Suprapubic skin (tissue), 4 donors: ENCODE measurements around the gene TMEM17. TPM values are rescaled to one million over a fixed set of nuclear protein-coding genes. Genes with fewer than 3 reads are reported as not detected.

Experiments used
- DNase-seq, 2 donors: peaks; one replicate each; pipeline ENCODE4 v3.0.0-alpha.2; 2019; ENCODE audit warnings: low spot score in 2 of 2
- H3K27ac ChIP-seq: fragments of 200-600 bp; sonication (generic); one replicate; pipeline ENCODE4 v1.5.1; 2019
- H3K27me3 ChIP-seq: fragments of 200-600 bp; sonication (generic); one replicate; pipeline ENCODE4 v1.5.1; 2019
- H3K36me3 ChIP-seq: fragments of 200-600 bp; sonication (generic); one replicate; pipeline ENCODE4 v1.5.1; 2019
- H3K4me1 ChIP-seq: fragments of 200-600 bp; sonication (generic); one replicate; pipeline ENCODE4 v1.5.1; 2019
- H3K4me3 ChIP-seq: fragments of 200-600 bp; sonication (generic); one replicate; pipeline ENCODE4 v1.5.1; 2019; ENCODE audit warnings: mild to moderate bottlenecking
- H3K9me3 ChIP-seq: fragments of 200-600 bp; sonication (generic); one replicate; pipeline ENCODE4 v1.5.1; 2019
- EP300 ChIP-seq: sonication (generic); formaldehyde crosslinking; IDR thresholded peaks from one replicate; pipeline ENCODE4 v1.6.1; 2017; ENCODE audit warnings: antibody characterized with exemption
- POLR2A ChIP-seq, 2 donors: fragments of 450-650 bp; IDR thresholded peaks; one replicate each; pipeline ENCODE4 v1.6.1; 2017; ENCODE audit warnings: antibody characterized with exemption in 2 of 2, mild to moderate bottlenecking in 2 of 2, moderate library complexity in 2 of 2
- POLR2AphosphoS5 ChIP-seq, 3 donors: sonication (generic); formaldehyde crosslinking; IDR thresholded peaks; one replicate each; pipeline ENCODE4 v1.6.1; 2017; ENCODE audit warnings: antibody characterized with exemption in 3 of 3
- WGBS: methylation state at CpG from one replicate; pipeline ENCODE4 v1.1.5; 2018; 5-methylcytosine and 5-hydroxymethylcytosine counted together
- total RNA-seq, 4 donors: library from RNA; depleted of rRNA; stranded (reverse); fragments of >200 nt; gene quantifications; one replicate each; pipeline ENCODE4 v1.1.0, GENCODE V29; 2016
- TF ChIP-seq, protein P1 (sequence below), 2 donors: fragments of 200-600 bp in 1 of 2; fragments of 450-650 bp in 1 of 2; sonication (generic) in 1 of 2; IDR thresholded peaks; one replicate each; pipeline ENCODE4 v1.5.1; 2016 to 2019; ENCODE audit warnings: antibody characterized with exemption in 2 of 2, mild to moderate bottlenecking in 1 of 2, moderate library complexity in 1 of 2

TMEM17 gene
- total RNA-seq, 4 donors from 2014 or later, result 1.1 to 6.1 (median 2.0) TPM

DNA sequence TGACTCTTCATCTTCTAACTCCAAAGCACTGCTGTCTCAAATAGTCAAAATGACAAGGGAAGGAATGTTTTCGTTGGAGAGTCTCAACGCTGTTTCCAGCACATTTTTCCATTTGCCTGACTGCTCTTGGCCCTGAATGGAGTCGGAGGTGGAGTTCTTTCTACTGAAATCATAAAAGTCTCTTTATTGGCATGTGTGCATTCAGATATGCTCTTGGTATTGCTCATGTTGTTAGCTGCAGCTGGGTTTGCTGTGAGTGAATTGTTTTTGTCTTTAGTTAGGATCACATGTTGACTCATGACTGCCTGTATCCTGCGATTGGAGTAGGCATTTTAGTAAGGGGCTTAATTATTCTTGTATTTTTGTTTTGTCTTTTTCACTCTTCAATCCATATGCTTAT, 16.8 kb downstream of the TMEM17 start:
- 22% methylated on average over 4 of the region's 4 CpGs for WGBS
- no peak overlapping the region for H3K4me3 ChIP-seq
- DNase-seq, result no peak
- TF ChIP-seq EP300 (no peak), POLR2A (IDR thresholded peaks at IDR 0.05) (no peak), POLR2AphosphoS5 (IDR thresholded peaks at IDR 0.05) (no peak)
- TF ChIP-seq, protein P1, sequence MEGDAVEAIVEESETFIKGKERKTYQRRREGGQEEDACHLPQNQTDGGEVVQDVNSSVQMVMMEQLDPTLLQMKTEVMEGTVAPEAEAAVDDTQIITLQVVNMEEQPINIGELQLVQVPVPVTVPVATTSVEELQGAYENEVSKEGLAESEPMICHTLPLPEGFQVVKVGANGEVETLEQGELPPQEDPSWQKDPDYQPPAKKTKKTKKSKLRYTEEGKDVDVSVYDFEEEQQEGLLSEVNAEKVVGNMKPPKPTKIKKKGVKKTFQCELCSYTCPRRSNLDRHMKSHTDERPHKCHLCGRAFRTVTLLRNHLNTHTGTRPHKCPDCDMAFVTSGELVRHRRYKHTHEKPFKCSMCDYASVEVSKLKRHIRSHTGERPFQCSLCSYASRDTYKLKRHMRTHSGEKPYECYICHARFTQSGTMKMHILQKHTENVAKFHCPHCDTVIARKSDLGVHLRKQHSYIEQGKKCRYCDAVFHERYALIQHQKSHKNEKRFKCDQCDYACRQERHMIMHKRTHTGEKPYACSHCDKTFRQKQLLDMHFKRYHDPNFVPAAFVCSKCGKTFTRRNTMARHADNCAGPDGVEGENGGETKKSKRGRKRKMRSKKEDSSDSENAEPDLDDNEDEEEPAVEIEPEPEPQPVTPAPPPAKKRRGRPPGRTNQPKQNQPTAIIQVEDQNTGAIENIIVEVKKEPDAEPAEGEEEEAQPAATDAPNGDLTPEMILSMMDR (IDR thresholded peaks at IDR 0.05), result no peak
- no peaks in the 10 kb centered on the region for H3K9me3 ChIP-seq
- peak overlapping the region; percentile 50 for H3K27ac ChIP-seq
- H3K4me1 ChIP-seq, result peaks cover 35% of the 10 kb centered on the region
- no peaks in the 10 kb centered on the region for H3K27me3 ChIP-seq
- H3K36me3 ChIP-seq, result no peaks in the 10 kb centered on the region

DNA sequence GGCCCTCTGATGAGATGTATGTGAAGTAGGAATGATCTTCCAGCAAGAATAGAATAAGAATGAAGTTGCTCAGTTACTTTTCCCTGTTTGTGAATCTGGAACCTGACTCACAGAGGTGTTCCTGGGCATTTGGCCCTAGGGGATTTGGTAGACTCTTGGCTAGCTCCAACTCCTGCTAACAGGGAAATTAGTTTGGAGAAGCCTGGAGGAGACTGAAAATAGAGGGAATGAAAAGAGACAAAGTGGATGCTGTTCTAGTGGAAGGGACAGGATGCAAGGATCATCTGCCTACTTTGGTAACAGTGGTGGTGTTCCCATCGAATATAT, 19.6 kb downstream of the TMEM17 start:
- Histone ChIP-seq H3K36me3 (no peaks in the 10 kb centered on the region), H3K9me3 (no peaks in the 10 kb centered on the region), H3K4me3 (no peak overlapping the region), H3K4me1 (peaks cover 35% of the 10 kb centered on the region), H3K27ac (peak overlapping the region; percentile 28), H3K27me3 (no peaks in the 10 kb centered on the region)
- TF ChIP-seq EP300 (no peak), POLR2A (IDR thresholded peaks at IDR 0.05) (no peak), POLR2AphosphoS5 (IDR thresholded peaks at IDR 0.05) (no peak)
- TF ChIP-seq, protein P1 (IDR thresholded peaks at IDR 0.05), result no peak
- WGBS, result 44% methylated on average over 1 of the region's 1 CpG
- DNase-seq, result no peak

DNA sequence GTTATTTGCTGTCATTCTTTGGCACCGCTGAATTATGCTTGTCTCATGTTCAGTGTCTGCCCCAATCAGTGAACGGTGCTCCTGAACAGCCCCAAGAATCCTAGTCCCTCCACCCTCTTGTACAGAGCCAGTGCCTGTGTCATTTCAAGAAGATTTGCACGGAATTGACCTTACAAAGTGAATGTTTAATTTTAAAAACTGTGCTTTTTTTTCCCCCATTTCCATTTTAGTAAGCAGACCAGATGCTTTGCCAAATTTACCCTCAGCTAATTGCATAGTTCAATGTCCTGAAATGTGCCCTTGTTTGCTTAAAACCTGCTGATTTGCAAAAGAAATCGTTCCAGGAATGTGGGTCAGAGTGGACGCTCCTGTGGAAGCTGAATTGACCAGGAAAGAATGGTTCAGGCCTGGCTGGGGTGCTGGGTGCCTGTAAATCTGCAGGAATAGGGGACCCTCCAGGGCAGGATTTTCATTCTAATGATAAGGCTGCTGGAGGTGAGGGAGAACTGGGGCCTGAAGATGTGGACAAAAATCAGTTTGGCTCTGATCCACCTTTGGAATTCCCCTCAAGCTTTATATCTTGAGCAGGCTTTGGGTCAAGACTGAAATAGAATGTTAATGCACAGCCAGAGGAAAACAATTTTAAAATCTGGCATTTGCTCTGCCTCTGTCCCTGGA, 20.1 kb downstream of the TMEM17 start:
- Histone ChIP-seq H3K9me3 (no peaks in the 10 kb centered on the region), H3K27ac (peak overlapping the region; percentile 28), H3K27me3 (no peaks in the 10 kb centered on the region), H3K36me3 (no peaks in the 10 kb centered on the region), H3K4me1 (peaks cover 35% of the 10 kb centered on the region), H3K4me3 (no peak overlapping the region)
- no peak for DNase-seq
- TF ChIP-seq POLR2AphosphoS5 (IDR thresholded peaks at IDR 0.05) (no peak), POLR2A (IDR thresholded peaks at IDR 0.05) (no peak), EP300 (no peak)
- TF ChIP-seq, protein P1 (IDR thresholded peaks at IDR 0.05), result no peak
- WGBS, result 41% methylated on average over 5 of the region's 5 CpGs

DNA sequence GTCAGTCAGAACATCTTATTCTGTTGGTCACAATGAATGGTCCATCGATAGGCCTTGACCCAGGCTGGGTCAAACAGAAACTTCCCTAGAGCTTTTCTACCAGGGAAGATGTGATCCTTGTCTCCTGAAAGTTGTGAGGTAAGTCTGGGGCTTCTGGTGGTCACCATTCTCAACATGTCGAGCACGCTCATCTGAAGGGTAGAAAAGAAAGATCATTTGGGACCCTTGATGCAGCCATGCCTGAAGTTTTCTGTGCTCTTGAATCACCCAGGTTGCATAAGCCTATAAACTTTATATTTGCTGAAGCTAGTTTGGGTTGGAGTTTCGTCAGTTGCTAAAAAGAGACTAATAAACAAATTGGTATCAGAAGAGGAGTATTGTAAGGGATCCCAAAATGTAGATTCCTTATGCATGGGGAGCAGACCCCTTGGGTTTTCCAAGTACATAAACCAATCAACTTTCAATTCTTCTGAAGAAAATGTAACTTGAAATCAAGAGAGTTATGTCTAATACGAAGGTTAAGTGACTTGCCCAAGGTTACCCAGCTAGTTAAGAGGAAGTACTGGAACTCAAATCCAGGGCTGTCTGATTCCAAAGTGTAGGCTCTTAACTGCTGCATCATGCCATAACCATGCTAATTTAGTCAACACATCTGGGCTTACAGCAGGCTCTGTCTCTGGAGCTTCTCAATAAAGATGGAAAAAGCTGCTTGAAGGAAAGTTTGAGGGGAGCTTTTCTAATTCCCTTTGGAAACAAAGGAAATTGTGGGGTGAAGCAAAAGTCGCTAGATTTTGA, 23.2 kb downstream of the TMEM17 start:
- H3K27me3 ChIP-seq, result no peaks in the 10 kb centered on the region
- H3K27ac ChIP-seq, result no peak overlapping the region
- H3K36me3 ChIP-seq, result no peaks in the 10 kb centered on the region
- H3K4me1 ChIP-seq, result peaks cover 31% of the 10 kb centered on the region
- no peaks in the 10 kb centered on the region for H3K9me3 ChIP-seq
- H3K4me3 ChIP-seq, result no peak overlapping the region
- no peak for TF ChIP-seq POLR2A (IDR thresholded peaks at IDR 0.05)
- TF ChIP-seq, protein P1 (IDR thresholded peaks at IDR 0.05), result no peak
- no peak for TF ChIP-seq POLR2AphosphoS5 (IDR thresholded peaks at IDR 0.05)
- TF ChIP-seq EP300, result no peak
- no peak for DNase-seq
- 95% methylated on average over 6 of the region's 6 CpGs for WGBS

DNA sequence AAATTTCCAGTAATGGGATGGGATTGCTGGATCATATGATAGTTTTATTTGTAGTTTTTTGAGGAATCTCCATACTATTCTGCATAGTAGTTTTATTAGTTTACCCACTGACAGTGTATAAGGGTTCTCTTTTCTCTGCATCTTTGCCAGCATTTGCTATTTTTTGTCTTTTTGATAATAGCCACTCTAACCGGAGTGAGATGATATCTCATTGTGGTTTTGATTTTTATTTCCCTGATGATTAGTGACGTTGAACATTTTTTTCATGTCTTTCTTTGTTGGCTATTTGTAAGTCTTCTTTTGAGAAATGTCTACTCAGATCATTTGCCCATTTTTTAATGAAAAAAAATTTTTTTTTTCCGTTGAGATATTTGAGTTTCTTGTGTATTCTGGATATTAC, 26.1 kb downstream of the TMEM17 start:
- TF ChIP-seq, protein P1 (IDR thresholded peaks at IDR 0.05), result no peak
- TF ChIP-seq POLR2AphosphoS5 (IDR thresholded peaks at IDR 0.05) (no peak), POLR2A (IDR thresholded peaks at IDR 0.05) (no peak), EP300 (no peak)
- peaks cover 38% of the 10 kb centered on the region for H3K4me1 ChIP-seq
- no peak for DNase-seq
- H3K27ac ChIP-seq, result no peak overlapping the region
- no peaks in the 10 kb centered on the region for H3K27me3 ChIP-seq
- no peaks in the 10 kb centered on the region for H3K9me3 ChIP-seq
- H3K36me3 ChIP-seq, result no peaks in the 10 kb centered on the region
- 72% methylated on average over 3 of the region's 3 CpGs for WGBS
- H3K4me3 ChIP-seq, result no peak overlapping the region
